ENCODE measurements around the gene ITIH2.
"Not testable (repeated sequence)": the region's sequence is repeated elsewhere in the genome, so short reads cannot be mapped to it uniquely, and the experiment has no call there.

The ITIH2 gene

GRCh38 chr10:7717767-7718166 is 14.7 kb downstream of the ITIH2 start:
- Histone ChIP-seq H3K9me3 (ENCODE audit: insufficient read depth, low read depth, low read length) (no peaks in the 10 kb centered on the region), H3K27me3 (ENCODE audit: insufficient read depth, low read length) (no peaks in the 10 kb centered on the region; the same call in 1 of the 2 replicates), H3K36me3 (ENCODE audit: insufficient read depth, low read depth, low read length) (no peaks in the 10 kb centered on the region), H3K9ac (ENCODE audit: low read depth, low read length) (no peak overlapping the region), H3K27ac (ENCODE audit: low read length) (no peak overlapping the region), H3K4me3 (ENCODE audit: low read length) (no peak overlapping the region), H3K4me1 (ENCODE audit: insufficient read depth, low read length) (no peaks in the 10 kb centered on the region)

- Histone ChIP-seq H3K9ac (ENCODE audit: low read depth, low read length) (no peak overlapping the region), H3K9me3 (ENCODE audit: insufficient read depth, low read depth, low read length) (no peaks in the 10 kb centered on the region), H3K4me1 (ENCODE audit: insufficient read depth, low read length) (no peaks in the 10 kb centered on the region), H3K36me3 (ENCODE audit: insufficient read depth, low read depth, low read length) (no peaks in the 10 kb centered on the region), H3K27me3 (ENCODE audit: insufficient read depth, low read length) (no peaks in the 10 kb centered on the region; the same call in 1 of the 2 replicates), H3K4me3 (ENCODE audit: low read length) (no peak overlapping the region), H3K27ac (ENCODE audit: low read length) (no peak overlapping the region)
These were observed 15.6 kb downstream of the ITIH2 start for GRCh38 chr10:7718685-7719084.

- Histone ChIP-seq H3K4me1 (ENCODE audit: insufficient read depth, low read length) (no peaks in the 10 kb centered on the region), H3K9ac (ENCODE audit: low read depth, low read length) (no peak overlapping the region), H3K27ac (ENCODE audit: low read length) (no peak overlapping the region), H3K9me3 (ENCODE audit: insufficient read depth, low read depth, low read length) (no peaks in the 10 kb centered on the region), H3K4me3 (ENCODE audit: low read length) (no peak overlapping the region), H3K27me3 (ENCODE audit: insufficient read depth, low read length) (peaks cover 3% of the 10 kb centered on the region; the same call in 1 of the 2 replicates), H3K36me3 (ENCODE audit: insufficient read depth, low read depth, low read length) (no peaks in the 10 kb centered on the region)
These were observed 17.4 kb downstream of the ITIH2 start for GRCh38 chr10:7720478-7720877.

GRCh38 chr10:7722927-7723529 is 19.9 kb downstream of the ITIH2 start:
- H3K4me3 ChIP-seq (ENCODE audit: low read length): no peak overlapping the region
- no peaks in the 10 kb centered on the region for H3K9me3 ChIP-seq (ENCODE audit: insufficient read depth, low read depth, low read length)
- H3K27ac ChIP-seq (ENCODE audit: low read length): no peak overlapping the region
- no peak overlapping the region for H3K9ac ChIP-seq (ENCODE audit: low read depth, low read length)
- peaks cover 3% of the 10 kb centered on the region; the same call in 1 of the 2 replicates for H3K27me3 ChIP-seq (ENCODE audit: insufficient read depth, low read length)
- H3K4me1 ChIP-seq (ENCODE audit: insufficient read depth, low read length): no peaks in the 10 kb centered on the region
- H3K36me3 ChIP-seq (ENCODE audit: insufficient read depth, low read depth, low read length): no peaks in the 10 kb centered on the region

- Histone ChIP-seq H3K4me3 (ENCODE audit: low read length) (no peak overlapping the region), H3K27me3 (ENCODE audit: insufficient read depth, low read length) (no peaks in the 10 kb centered on the region), H3K9me3 (ENCODE audit: insufficient read depth, low read depth, low read length) (no peaks in the 10 kb centered on the region), H3K9ac (ENCODE audit: low read depth, low read length) (no peak overlapping the region), H3K4me1 (ENCODE audit: insufficient read depth, low read length) (no peaks in the 10 kb centered on the region), H3K36me3 (ENCODE audit: insufficient read depth, low read depth, low read length) (no peaks in the 10 kb centered on the region), H3K27ac (ENCODE audit: low read length) (no peak overlapping the region)
These were observed 31.7 kb downstream of the ITIH2 start for GRCh38 chr10:7734821-7735220.

GRCh38 chr10:7738536-7739407 is 35.7 kb downstream of the ITIH2 start:
- Histone ChIP-seq H3K9me3 (ENCODE audit: insufficient read depth, low read depth, low read length) (no peaks in the 10 kb centered on the region), H3K36me3 (ENCODE audit: insufficient read depth, low read depth, low read length) (no peaks in the 10 kb centered on the region), H3K27ac (ENCODE audit: low read length) (no peak overlapping the region), H3K4me1 (ENCODE audit: insufficient read depth, low read length) (no peaks in the 10 kb centered on the region), H3K9ac (ENCODE audit: low read depth, low read length) (no peak overlapping the region), H3K4me3 (ENCODE audit: low read length) (no peak overlapping the region), H3K27me3 (ENCODE audit: insufficient read depth, low read length) (no peaks in the 10 kb centered on the region; the same call in 1 of the 2 replicates)

GRCh38 chr10:7744307-7744706 is 41.2 kb downstream of the ITIH2 start:
- no peaks in the 10 kb centered on the region; the same call in 1 of the 2 replicates for H3K27me3 ChIP-seq (ENCODE audit: insufficient read depth, low read length)

GRCh38 chr10:7748637-7749036 is 45.5 kb downstream of the ITIH2 start:
- not testable (repeated sequence) for H3K27me3 ChIP-seq (ENCODE audit: insufficient read depth, low read length); H3K9me3 ChIP-seq (ENCODE audit: insufficient read depth, low read depth, low read length); H3K4me3 ChIP-seq (ENCODE audit: low read length); H3K9ac ChIP-seq (ENCODE audit: low read depth, low read length); H3K4me1 ChIP-seq (ENCODE audit: insufficient read depth, low read length); H3K27ac ChIP-seq (ENCODE audit: low read length)
- H3K36me3 ChIP-seq (ENCODE audit: insufficient read depth, low read depth, low read length): peaks cover 23% of the 10 kb centered on the region

More at GRCh38 chr10:7744307-7744706, 41.2 kb downstream of the ITIH2 start:
- Histone ChIP-seq H3K4me1 (ENCODE audit: insufficient read depth, low read length) (no peaks in the 10 kb centered on the region), H3K36me3 (ENCODE audit: insufficient read depth, low read depth, low read length) (no peaks in the 10 kb centered on the region), H3K27ac (ENCODE audit: low read length) (no peak overlapping the region), H3K9me3 (ENCODE audit: insufficient read depth, low read depth, low read length) (no peaks in the 10 kb centered on the region), H3K9ac (ENCODE audit: low read depth, low read length) (no peak overlapping the region), H3K4me3 (ENCODE audit: low read length) (no peak overlapping the region)

GRCh38 chr10:7750222-7750621 is 47.1 kb downstream of the ITIH2 start:
- Histone ChIP-seq H3K27me3 (ENCODE audit: insufficient read depth, low read length) (no peaks in the 10 kb centered on the region), H3K27ac (ENCODE audit: low read length) (no peak overlapping the region), H3K36me3 (ENCODE audit: insufficient read depth, low read depth, low read length) (peaks cover 35% of the 10 kb centered on the region), H3K4me3 (ENCODE audit: low read length) (no peak overlapping the region), H3K9me3 (ENCODE audit: insufficient read depth, low read depth, low read length) (0 out of 2 replicates have a peak, but pooled peaks cover 2% of the 10 kb centered on the region), H3K9ac (ENCODE audit: low read depth, low read length) (no peak overlapping the region), H3K4me1 (ENCODE audit: insufficient read depth, low read length) (no peaks in the 10 kb centered on the region)

GRCh38 chr10:7752251-7752650 is 49.1 kb downstream of the ITIH2 start:
- 0 out of 2 replicates have a peak, but pooled peaks cover 4% of the 10 kb centered on the region for H3K9me3 ChIP-seq (ENCODE audit: insufficient read depth, low read depth, low read length)
- no peak overlapping the region for H3K4me3 ChIP-seq (ENCODE audit: low read length)
- no peaks in the 10 kb centered on the region for H3K4me1 ChIP-seq (ENCODE audit: insufficient read depth, low read length)
- no peak overlapping the region for H3K9ac ChIP-seq (ENCODE audit: low read depth, low read length)
- no peaks in the 10 kb centered on the region for H3K27me3 ChIP-seq (ENCODE audit: insufficient read depth, low read length)
- H3K36me3 ChIP-seq (ENCODE audit: insufficient read depth, low read depth, low read length): peaks cover 53% of the 10 kb centered on the region
- no peak overlapping the region for H3K27ac ChIP-seq (ENCODE audit: low read length)

GRCh38 chr10:7755103-7755502 is 52.0 kb downstream of the ITIH2 start:
- Histone ChIP-seq H3K27ac (ENCODE audit: low read length) (no peak overlapping the region), H3K9ac (ENCODE audit: low read depth, low read length) (no peak overlapping the region), H3K27me3 (ENCODE audit: insufficient read depth, low read length) (no peaks in the 10 kb centered on the region), H3K4me3 (ENCODE audit: low read length) (no peak overlapping the region), H3K9me3 (ENCODE audit: insufficient read depth, low read depth, low read length) (0 out of 2 replicates have a peak, but pooled peaks cover 4% of the 10 kb centered on the region), H3K4me1 (ENCODE audit: insufficient read depth, low read length) (no peaks in the 10 kb centered on the region), H3K36me3 (ENCODE audit: insufficient read depth, low read depth, low read length) (peaks cover 80% of the 10 kb centered on the region)
